GM08714 (cell line): ENCODE data around the gene PRKAG2.

Experiments used
- H3K4me3 ChIP-seq: fragments of 200-500 bp; sonication (Bioruptor generic); 2 replicates; pipeline ENCODE4 v1.5.1; 2014; ENCODE audit warnings: mild to moderate bottlenecking, low read length, inconsistent platforms
- ZNF274 ChIP-seq: IDR thresholded peaks from 2 replicates; pipeline ENCODE4 v1.6.1; 2012; ENCODE audit warnings: mild to moderate bottlenecking, low read depth, low read length

The PRKAG2 gene

GRCh38 chr7:151867912-151868311 lies 9.0 kb downstream of the PRKAG2 start:
- TF ChIP-seq ZNF274, result no peak
- no peak overlapping the region for H3K4me3 ChIP-seq

- H3K4me3 ChIP-seq, result no peak overlapping the region
- no peak for TF ChIP-seq ZNF274
These were observed 9.9 kb downstream of the PRKAG2 start for GRCh38 chr7:151866761-151867655.

- no peak for TF ChIP-seq ZNF274
- no peak overlapping the region for H3K4me3 ChIP-seq
These were observed 10.9 kb downstream of the PRKAG2 start for GRCh38 chr7:151866028-151866427.

- TF ChIP-seq ZNF274, result no peak
- no peak overlapping the region for H3K4me3 ChIP-seq
These were observed 11.7 kb downstream of the PRKAG2 start for GRCh38 chr7:151865070-151865670.

- TF ChIP-seq ZNF274, result no peak
- no peak overlapping the region for H3K4me3 ChIP-seq
These were observed 12.4 kb downstream of the PRKAG2 start for GRCh38 chr7:151864561-151864960.

- no peak overlapping the region for H3K4me3 ChIP-seq
- no peak for TF ChIP-seq ZNF274
These were observed 12.8 kb downstream of the PRKAG2 start for GRCh38 chr7:151864081-151864480.

- no peak overlapping the region for H3K4me3 ChIP-seq
- no peak for TF ChIP-seq ZNF274
These were observed 13.4 kb downstream of the PRKAG2 start for GRCh38 chr7:151863386-151864079.

- no peak overlapping the region for H3K4me3 ChIP-seq
- TF ChIP-seq ZNF274, result no peak
These were observed 14.1 kb downstream of the PRKAG2 start for GRCh38 chr7:151862606-151863381.

- no peak overlapping the region for H3K4me3 ChIP-seq
- no peak for TF ChIP-seq ZNF274
These were observed 15.0 kb downstream of the PRKAG2 start for GRCh38 chr7:151861881-151862280.

- no peak for TF ChIP-seq ZNF274
- no peak overlapping the region for H3K4me3 ChIP-seq
These were observed 16.1 kb downstream of the PRKAG2 start for GRCh38 chr7:151860771-151861170.

- no peak overlapping the region for H3K4me3 ChIP-seq
- no peak for TF ChIP-seq ZNF274
These were observed 16.8 kb downstream of the PRKAG2 start for GRCh38 chr7:151859948-151860685.

GRCh38 chr7:151859111-151859947 lies 17.6 kb downstream of the PRKAG2 start:
- no peak overlapping the region for H3K4me3 ChIP-seq
- TF ChIP-seq ZNF274, result no peak
